Measurements from ENCODE around the gene L1CAM. TPM values are rescaled to one million over a fixed set of nuclear protein-coding genes. Genes with fewer than 3 reads are reported as not detected.

Gene L1CAM
- total RNA-seq, 2 experiments from 2014 or later = not detected

GRCh38 chrX:153824348-153824747 lies 61.6 kb downstream of the L1CAM start:
- H3K4me1 ChIP-seq (ENCODE audit: insufficient read depth, low read length, poor library complexity, severe bottlenecking) = no peaks in the 10 kb centered on the region
- TF ChIP-seq EZH2phosphoT487 (IDR thresholded peaks at IDR 0.05; ENCODE audit: borderline replicate concordance, low read depth, low read length) = no peak
- TF ChIP-seq CTCF (conservative IDR thresholded peaks at IDR 0.05; ENCODE audit: low read length) = no peak
- intact Hi-C loops (cut with micrococcal nuclease; ENCODE audit: unreplicated experiment) = loop anchor here (10.0 kb wide), 1 partner anchor 60 kb away; the partner anchor contains the start of gene L1CAM
- H4K20me1 ChIP-seq (ENCODE audit: insufficient read depth, low read length) = no peaks in the 10 kb centered on the region
- no TSS peak for BruUV-seq (replicated peaks)
- ChIA-PET POLR2A (interaction anchor here (0.7 kb wide), 1 partner anchor 27 kb away, joined by 3 read pairs; no protein-coding TSS in a partner anchor), CTCF (ENCODE audit: unreplicated experiment) (no interaction called here)
- no peaks in the 10 kb centered on the region for H3K9me3 ChIP-seq (ENCODE audit: low read length)
- H3K36me3 ChIP-seq (ENCODE audit: insufficient read depth, low read length) = no peaks in the 10 kb centered on the region
- H3K79me2 ChIP-seq (ENCODE audit: insufficient read depth, low read depth, low read length) = no peaks in the 10 kb centered on the region
- H2AFZ ChIP-seq (ENCODE audit: low read length) = no peak overlapping the region
- no peak for DNase-seq (ENCODE audit: low spot score)
- H3K9me2 ChIP-seq (ENCODE audit: insufficient read depth, low read length) = no peaks in the 10 kb centered on the region
- H3K4me3 ChIP-seq (ENCODE audit: low read depth, low read length, poor library complexity, severe bottlenecking) = no peak overlapping the region
- H3K27ac ChIP-seq (ENCODE audit: low read depth, low read length, poor library complexity, severe bottlenecking) = no peak overlapping the region
- H3K4me2 ChIP-seq (ENCODE audit: low read length) = no peak overlapping the region

- H3K36me3 ChIP-seq (ENCODE audit: insufficient read depth, low read length) = no peaks in the 10 kb centered on the region
- H3K9me3 ChIP-seq (ENCODE audit: low read length) = no peaks in the 10 kb centered on the region
- no peak overlapping the region for H3K27ac ChIP-seq (ENCODE audit: low read depth, low read length, poor library complexity, severe bottlenecking)
- no peak for DNase-seq (ENCODE audit: low spot score)
- no peak overlapping the region for H3K4me3 ChIP-seq (ENCODE audit: low read depth, low read length, poor library complexity, severe bottlenecking)
- intact Hi-C loops (cut with micrococcal nuclease; ENCODE audit: unreplicated experiment) = loop anchor here (10.0 kb wide), 1 partner anchor 64 kb away; the partner anchor contains the start of gene L1CAM
- no peak overlapping the region for H3K4me2 ChIP-seq (ENCODE audit: low read length)
- no peaks in the 10 kb centered on the region for H3K4me1 ChIP-seq (ENCODE audit: insufficient read depth, low read length, poor library complexity, severe bottlenecking)
- H3K79me2 ChIP-seq (ENCODE audit: insufficient read depth, low read depth, low read length) = no peaks in the 10 kb centered on the region
- TF ChIP-seq EZH2phosphoT487 (IDR thresholded peaks at IDR 0.05; ENCODE audit: borderline replicate concordance, low read depth, low read length) (no peak), CTCF (conservative IDR thresholded peaks at IDR 0.05; ENCODE audit: low read length) (no peak)
- ChIA-PET POLR2A (no interaction called here), CTCF (ENCODE audit: unreplicated experiment) (no interaction called here)
- no peaks in the 10 kb centered on the region for H3K9me2 ChIP-seq (ENCODE audit: insufficient read depth, low read length)
- H2AFZ ChIP-seq (ENCODE audit: low read length) = no peak overlapping the region
- no peaks in the 10 kb centered on the region for H4K20me1 ChIP-seq (ENCODE audit: insufficient read depth, low read length)
- BruUV-seq (replicated peaks) = no TSS peak
These were observed 64.9 kb downstream of the L1CAM start for GRCh38 chrX:153821066-153821465.

GRCh38 chrX:153820601-153821000 lies 65.4 kb downstream of the L1CAM start:
- no peaks in the 10 kb centered on the region for H3K36me3 ChIP-seq (ENCODE audit: insufficient read depth, low read length)
- no peaks in the 10 kb centered on the region for H4K20me1 ChIP-seq (ENCODE audit: insufficient read depth, low read length)
- BruUV-seq (replicated peaks) = no TSS peak
- H3K4me3 ChIP-seq (ENCODE audit: low read depth, low read length, poor library complexity, severe bottlenecking) = no peak overlapping the region
- H2AFZ ChIP-seq (ENCODE audit: low read length) = no peak overlapping the region
- no peaks in the 10 kb centered on the region for H3K79me2 ChIP-seq (ENCODE audit: insufficient read depth, low read depth, low read length)
- no peak for TF ChIP-seq EZH2phosphoT487 (IDR thresholded peaks at IDR 0.05; ENCODE audit: borderline replicate concordance, low read depth, low read length)
- no peak for TF ChIP-seq CTCF (conservative IDR thresholded peaks at IDR 0.05; ENCODE audit: low read length)
- ChIA-PET POLR2A (no interaction called here), CTCF (ENCODE audit: unreplicated experiment) (no interaction called here)
- intact Hi-C loops (cut with micrococcal nuclease; ENCODE audit: unreplicated experiment) = loop anchor here (10.0 kb wide), 1 partner anchor 64 kb away; the partner anchor contains the start of gene L1CAM
- no peak overlapping the region for H3K4me2 ChIP-seq (ENCODE audit: low read length)
- H3K9me2 ChIP-seq (ENCODE audit: insufficient read depth, low read length) = no peaks in the 10 kb centered on the region
- DNase-seq (ENCODE audit: low spot score) = no peak
- no peaks in the 10 kb centered on the region for H3K4me1 ChIP-seq (ENCODE audit: insufficient read depth, low read length, poor library complexity, severe bottlenecking)
- no peak overlapping the region for H3K27ac ChIP-seq (ENCODE audit: low read depth, low read length, poor library complexity, severe bottlenecking)
- no peaks in the 10 kb centered on the region for H3K9me3 ChIP-seq (ENCODE audit: low read length)
